K562 (cell line): ENCODE measurements around the gene TUBB1. TPM values are rescaled to one million over a fixed set of nuclear protein-coding genes. Genes with fewer than 3 reads are reported as not detected.

ENCODE experiments used
- ATAC-seq: fragments of 200-7000 bp; cut with Tn5 transposase; 3 replicates; pipeline ENCODE4 v1.9.1; 2020; ENCODE audit warnings: moderate library complexity
- BruUV-seq: library from RNA; stranded (reverse); fragments of 400-500 nt; replicated peaks from 2 replicates; lab custom pipeline; 2021; lab: Mats Ljungman, UMichigan
- CTCF ChIA-PET: fragments of 300-600 bp; formaldehyde crosslinking; extraction: SDS; loops from one replicate; lab custom pipeline; 2021; ENCODE audit warnings: low intra/inter-chr PET ratio; lab: Yijun Ruan, JAX
- POLR2A ChIA-PET: fragments of 300-600, 350-650 bp; sonication (Branson Sonifier 250); formaldehyde crosslinking; extraction: SDS; loops from one replicate; lab custom pipeline; 2021; ENCODE audit warnings: antibody characterized with exemption, inconsistent platforms; lab: Yijun Ruan, JAX
- DNase-seq, 4 experiments: peaks; one replicate each; pipeline versions ENCODE4 v3.0.0 to v3.0.0-alpha.2; 2011 to 2018; ENCODE audit warnings: low spot score in 3 of 4, mixed read lengths in 3 of 4; ENCODE audit errors: extremely low read depth in 1 of 4
- FAIRE-seq: peaks from 2 replicates; lab custom pipeline; 2011; peaks lifted over from hg19 to GRCh38; lab: Jason Lieb, UNC
- H2AFZ ChIP-seq: 2 replicates; pipeline ENCODE4 v1.6.0; 2011; ENCODE audit warnings: low read depth, low read length, control low read depth, inconsistent platforms
- H3K27ac ChIP-seq: fragments of 200-600 bp; 3 replicates; pipeline ENCODE4 v1.8.0; 2011; ENCODE audit warnings: low read depth, mild to moderate bottlenecking, control low read depth, inconsistent platforms, low read length, moderate library complexity, mixed read lengths; ENCODE audit errors: extremely low read depth
- H3K27me3 ChIP-seq, 2 experiments: fragments of 300-600 bp in 1 of 2; 2 replicates in 1 of 2; 3 replicates in 1 of 2; pipeline versions ENCODE4 v1.6.0 to v1.8.0; 2011; ENCODE audit warnings: inconsistent platforms in 2 of 2, low read length in 2 of 2, mild to moderate bottlenecking in 1 of 2, mixed read lengths in 1 of 2, moderate library complexity in 1 of 2; ENCODE audit not compliant: control insufficient read depth in 2 of 2, insufficient read depth in 2 of 2
- H3K36me3 ChIP-seq: fragments of 300-600 bp; 3 replicates; pipeline ENCODE4 v1.8.0; 2011; ENCODE audit warnings: mild to moderate bottlenecking, low read length, inconsistent platforms; ENCODE audit not compliant: control insufficient read depth, insufficient read depth
- H3K4me1 ChIP-seq, 2 experiments: fragments of 200-600 bp in 1 of 2; replicated peaks in 1 of 2; 2 replicates in 1 of 2; 3 replicates in 1 of 2; pipeline versions ENCODE4 v1.5.1 to v1.8.0; 2011; ENCODE audit warnings: inconsistent platforms in 2 of 2, low read length in 2 of 2, mild to moderate bottlenecking in 1 of 2, mixed read lengths in 1 of 2, moderate library complexity in 1 of 2; ENCODE audit not compliant: control insufficient read depth in 2 of 2, insufficient read depth in 2 of 2
- H3K4me2 ChIP-seq: 2 replicates; pipeline ENCODE4 v1.6.1; 2011; ENCODE audit warnings: low read length, control low read depth, inconsistent platforms, mixed read lengths; ENCODE audit not compliant: insufficient read depth
- H3K4me3 ChIP-seq: fragments of 200-600 bp; sonication (generic), shearing (Covaris generic); 2 replicates; pipeline ENCODE4 v1.5.1; 2016; ENCODE audit warnings: control low read depth, inconsistent platforms
- H3K79me2 ChIP-seq: fragments of 200-600 bp; 3 replicates; pipeline ENCODE4 v1.8.0; 2011; ENCODE audit warnings: low read length, inconsistent platforms; ENCODE audit not compliant: control insufficient read depth, insufficient read depth
- H3K9ac ChIP-seq, 2 experiments: 2 replicates each; pipeline versions ENCODE4 v1.6.0 to v1.6.1; 2011; ENCODE audit warnings: low read depth in 2 of 2, low read length in 2 of 2, control low read depth in 1 of 2, inconsistent platforms in 1 of 2, mild to moderate bottlenecking in 1 of 2, mixed read lengths in 1 of 2; ENCODE audit not compliant: insufficient read depth in 1 of 2
- H3K9me1 ChIP-seq: one replicate; pipeline ENCODE4 v1.6.0; 2011; ENCODE audit warnings: inconsistent platforms, mild to moderate bottlenecking, low read length, moderate library complexity; ENCODE audit not compliant: control insufficient read depth, insufficient read depth
- H3K9me3 ChIP-seq: replicated peaks from 2 replicates; pipeline ENCODE4 v1.5.1; 2011; ENCODE audit warnings: low read depth, low read length, inconsistent platforms; ENCODE audit not compliant: control insufficient read depth, insufficient read depth
- H4K20me1 ChIP-seq: replicated peaks from 2 replicates; pipeline ENCODE4 v1.6.1; 2011; ENCODE audit warnings: low read length, inconsistent platforms, mixed read lengths; ENCODE audit not compliant: control insufficient read depth, insufficient read depth
- CCNT2 ChIP-seq: IDR thresholded peaks from 2 replicates; pipeline ENCODE4 v1.6.1; 2011; ENCODE audit warnings: borderline replicate concordance, low read depth, mild to moderate bottlenecking, moderate library complexity, mixed read lengths, low read length; ENCODE audit not compliant: insufficient read length; ENCODE audit errors: extremely low read depth
- DEAF1 ChIP-seq: fragments of 450-650 bp; formaldehyde crosslinking; IDR thresholded peaks from 2 replicates; pipeline ENCODE4 v1.4.0; 2020; ENCODE audit warnings: mild to moderate bottlenecking, moderate library complexity
- MYBL2 ChIP-seq, 2 experiments: fragments of 450-650 bp in 1 of 2; sonication (generic) in 1 of 2; formaldehyde crosslinking in 1 of 2; IDR thresholded peaks; 2 replicates each; pipeline versions ENCODE4 v1.6.1 to v1.8.1; 2017 to 2022; ENCODE audit warnings: borderline replicate concordance in 1 of 2, inconsistent platforms in 1 of 2, low read depth in 1 of 2, mild to moderate bottlenecking in 1 of 2, missing genetic modification reagents in 1 of 2, moderate library complexity in 1 of 2
- NFRKB ChIP-seq: fragments of 450-650 bp; IDR thresholded peaks from 2 replicates; pipeline ENCODE4 v1.6.1; 2016; ENCODE audit warnings: low read depth
- SAP30 ChIP-seq: fragments of 200-600 bp; sonication (generic); IDR thresholded peaks from 2 replicates; pipeline ENCODE4 v1.6.1; 2012; ENCODE audit warnings: borderline replicate concordance, low read depth, mild to moderate bottlenecking, moderate library complexity, low read length, control low read depth, inconsistent platforms; ENCODE audit not compliant: insufficient read depth, poor library complexity, severe bottlenecking
- SIN3A ChIP-seq, 2 experiments: fragments of 150-350 bp in 1 of 2; IDR thresholded peaks; 2 replicates each; pipeline ENCODE4 v1.6.1; 2011 to 2016; ENCODE audit warnings: borderline replicate concordance in 2 of 2, low read depth in 2 of 2, low read length in 2 of 2, mild to moderate bottlenecking in 2 of 2, moderate library complexity in 2 of 2; ENCODE audit not compliant: control insufficient read depth in 1 of 2
- ZBTB11 ChIP-seq, 3 experiments: fragments of 200-800 bp in 1 of 3; fragments of 250-450 bp in 1 of 3; fragments of 450-650 bp in 1 of 3; sonication (Bioruptor Pico) in 1 of 3; sonication (Bioruptor generic) in 1 of 3; formaldehyde crosslinking in 1 of 3; IDR thresholded peaks; 2 replicates each; pipeline versions ENCODE4 v1.6.1 to v1.8.0; 2016 to 2022; ENCODE audit warnings: mild to moderate bottlenecking in 2 of 3, missing genetic modification characterization in 2 of 3, missing compliant biosample characterization in 1 of 3, moderate library complexity in 1 of 3
- ZNF263 ChIP-seq: sonication (generic); formaldehyde crosslinking; IDR thresholded peaks from 2 replicates; pipeline ENCODE4 v1.8.0; 2022; ENCODE audit warnings: mild to moderate bottlenecking, missing genetic modification reagents, borderline replicate concordance
- ZNF395 ChIP-seq: fragments of 200-800 bp; sonication (Bioruptor generic); IDR thresholded peaks from 2 replicates; pipeline ENCODE4 v1.6.1; 2017; ENCODE audit warnings: missing genetic modification characterization, missing compliant biosample characterization
- ZNF57 ChIP-seq: fragments of 450-650 bp; formaldehyde crosslinking; IDR thresholded peaks from 2 replicates; pipeline ENCODE4 v1.4.0; 2020; ENCODE audit warnings: mild to moderate bottlenecking, moderate library complexity
- WGBS: fragments of 100-300 bp; shearing (Covaris generic); methylation state at CpG from one replicate; pipeline ENCODE4 v1.1.6; 2016; ENCODE audit warnings: low coverage, mixed read lengths; ENCODE audit not compliant: insufficient coverage; ENCODE audit errors: missing lambda C conversion rate; 5-methylcytosine and 5-hydroxymethylcytosine counted together
- in situ Hi-C: fragments of 300-500 bp; cut with MboI; formaldehyde crosslinking; loops from 4 replicates; pipeline ENCODE4 v1.15.0; 2018; ENCODE audit warnings: inconsistent platforms, mixed read lengths
- intact Hi-C: fragments of 100-400 bp; cut with micrococcal nuclease; formaldehyde crosslinking; loops from 2 replicates; pipeline ENCODE4 v1.14.2; 2022
- polyA plus RNA-seq, 8 experiments: library from polyadenylated mRNA; depleted of rRNA in 4 of 8; stranded (reverse) in 5 of 8; unstranded in 3 of 8; fragments of >200 nt; fragmentation: Nextera tagmentation in 2 of 8; fragmentation: Illumina TruSeq in 1 of 8; extraction: Ambion mirVana in 2 of 8; extraction: Trizol in 1 of 8; gene quantifications; 2 replicates each; pipeline versions ENCODE4 v1.2.1 to v1.2.3, GENCODE V29; 2011 to 2014; ENCODE audit warnings: inconsistent platforms in 1 of 8, missing spikeins in 1 of 8
- total RNA-seq, 7 experiments: library from RNA; depleted of rRNA in 6 of 7; stranded (reverse); fragments of >200 nt in 6 of 7; fragmentation: Illumina TruSeq in 2 of 7; extraction: Trizol in 2 of 7; gene quantifications; 2 replicates each; pipeline versions ENCODE4 v1.2.1 to v1.2.3, GENCODE V29; 2011 to 2021; ENCODE audit warnings: low replicate concordance in 1 of 7

TUBB1 gene
- total and polyA plus RNA-seq, 9 of the 15 experiments (the other 6 are each of a cell fraction or from before 2014, with no cell fraction given) = 1.5 to 3.9 (median 2.4) TPM

GRCh38 chr20:58981628-58982364 is 37.4 kb upstream of the TUBB1 start:
- H3K36me3 ChIP-seq = peaks cover 40% of the 10 kb centered on the region
- peaks cover 5% of the 10 kb centered on the region; the same call in 1 of the 2 replicates for H4K20me1 ChIP-seq
- intact Hi-C loops (loop anchor here (5.0 kb wide), 2 partner anchors 51 to 89 kb away; partner anchors contain the start of gene ATP5F1E), in situ Hi-C loops (no loop called here)
- peaks cover 17 to 25% of the 10 kb centered on the region in 2 experiments; a peak in 4 of 5 replicates for H3K4me1 ChIP-seq
- FAIRE-seq = peak; percentile 29
- peak overlapping the region; percentile 96 for H3K4me2 ChIP-seq
- ChIA-PET CTCF (interaction anchor here (0.7 kb wide), 1 partner anchor 1909 kb away, joined by 3 read pairs; no protein-coding TSS in a partner anchor), POLR2A (interaction anchor here (0.9 to 4.6 kb wide), 5 partner anchors 11 to 62 kb away, joined by 3 to 29 read pairs (median 5); partner anchors contain the start of gene ATP5F1E)
- peaks cover 56% of the 10 kb centered on the region for H3K79me2 ChIP-seq
- peak overlapping the region; percentile 84 for H3K27ac ChIP-seq
- no peaks in the 10 kb centered on the region for H3K9me3 ChIP-seq
- H2AFZ ChIP-seq = peak overlapping the region; percentile 60; the same call in 1 of the 2 replicates
- no TSS peak for BruUV-seq
- H3K9me1 ChIP-seq = no peaks in the 10 kb centered on the region
- WGBS = 0% methylated on average over 21 of the region's 29 CpGs
- H3K27me3 ChIP-seq = no peaks in the 10 kb centered on the region
- peak overlapping the region; percentile 78 for H3K4me3 ChIP-seq
- peak; percentile 32 to 54 (median 39) for DNase-seq
- H3K9ac ChIP-seq = peak overlapping the region; percentile 95 to 96
- peak; percentile 63 for ATAC-seq
- TF ChIP-seq SIN3A (IDR thresholded peaks at IDR 0.05; ENCODE audit: borderline replicate concordance in 2 of 2, control insufficient read depth in 1 of 2, low read depth in 2 of 2, low read length in 2 of 2) = peak in 1 of 2 experiments; percentile 67; a peak in 1 of 4 replicates
- 0 out of 6 replicates have a peak, but pooled peaks of 1 of the 3 experiments have one; percentile 29 for TF ChIP-seq ZBTB11 (CRISPR knock-in tag; IDR thresholded peaks at IDR 0.05)
- peak; percentile 52; the same call in 1 of the 2 replicates for TF ChIP-seq ZNF395 (CRISPR knock-in tag)
- peak; percentile 40; the same call in 1 of the 2 replicates for TF ChIP-seq ZNF263 (CRISPR knock-in tag)
- no peak for TF ChIP-seq ZNF57 (CRISPR knock-in tag)
- no peak for TF ChIP-seq MYBL2 (IDR thresholded peaks at IDR 0.05; ENCODE audit: low read depth)
- TF ChIP-seq MYBL2 (CRISPR knock-in tag; IDR thresholded peaks at IDR 0.05; ENCODE audit: borderline replicate concordance) = no peak
- TF ChIP-seq NFRKB = peak; percentile 27; the same call in 1 of the 2 replicates
- peak; percentile 8 for TF ChIP-seq CCNT2
- peak; percentile 30 for TF ChIP-seq SAP30
- no peak for TF ChIP-seq DEAF1 (CRISPR knock-in tag)
